IPS DF 6.9 (cell line): ENCODE data around the gene MMP24.

ENCODE experiments used
- DNase-seq: peaks from one replicate; pipeline ENCODE4 v3.0.0-alpha.2; 2013; ENCODE audit warnings: low read depth, low spot score
- H3K27ac ChIP-seq: one replicate; pipeline ENCODE4 v1.5.1; 2013; ENCODE audit warnings: low read length, control low read depth
- H3K27me3 ChIP-seq: 2 replicates; pipeline ENCODE4 v1.6.1; 2013; ENCODE audit warnings: mild to moderate bottlenecking, low read length; ENCODE audit not compliant: control insufficient read depth, insufficient read depth
- H3K36me3 ChIP-seq: 2 replicates; pipeline ENCODE4 v1.6.1; 2013; ENCODE audit warnings: low read length; ENCODE audit not compliant: control insufficient read depth, insufficient read depth
- H3K4me1 ChIP-seq: 2 replicates; pipeline ENCODE4 v1.6.1; 2013; ENCODE audit warnings: low read length; ENCODE audit not compliant: control insufficient read depth, insufficient read depth
- H3K4me3 ChIP-seq: 2 replicates; pipeline ENCODE4 v1.5.1; 2013; ENCODE audit warnings: mild to moderate bottlenecking, low read length
- H3K9me3 ChIP-seq: 2 replicates; pipeline ENCODE4 v1.6.1; 2013; ENCODE audit warnings: low read length, inconsistent platforms; ENCODE audit not compliant: control insufficient read depth, insufficient read depth
- whole genome bisulfite sequencing: extraction: QIAGEN DNeasy Blood & Tissue Kit; methylation state at CpG from one replicate; pipeline ENCODE4 v1.1.7; 2013; ENCODE audit warnings: mixed read lengths, missing lambda C conversion rate; ENCODE audit not compliant: insufficient read length, insufficient coverage; 5-methylcytosine and 5-hydroxymethylcytosine counted together

Gene MMP24

DNA sequence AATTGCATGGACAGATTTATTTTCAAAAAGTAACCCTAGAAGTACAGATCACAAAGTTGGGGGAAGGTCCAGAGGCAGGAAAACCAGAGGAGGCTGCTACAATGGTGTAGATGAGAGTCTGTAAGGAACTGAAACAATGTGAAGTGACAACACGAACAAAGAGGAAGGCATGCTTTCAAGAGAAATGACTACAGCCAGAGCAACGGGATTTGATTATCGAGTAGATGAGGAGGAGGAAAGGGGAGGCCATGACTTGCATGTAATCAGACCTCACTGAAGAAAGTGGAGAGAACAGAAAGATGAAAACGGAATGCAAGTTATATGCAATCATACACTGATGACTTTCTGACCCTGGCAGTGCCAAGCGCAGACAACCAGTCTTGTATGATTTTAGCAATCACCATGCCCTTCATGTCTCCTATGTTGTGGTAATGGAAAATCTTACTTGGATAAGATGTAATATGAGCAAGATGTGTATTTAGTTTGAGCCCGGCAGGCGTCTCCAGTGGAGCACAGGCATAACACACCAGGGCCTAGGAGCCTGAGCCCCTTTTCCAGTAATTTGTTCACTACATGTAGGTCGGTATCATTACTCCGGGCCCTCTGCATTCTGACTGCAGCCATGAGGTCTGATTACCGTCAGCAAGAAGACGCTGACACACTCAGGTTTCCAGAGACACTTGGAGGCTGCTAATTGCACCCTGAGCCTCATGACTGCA is 99.7 kb downstream of the MMP24 start:
- WGBS: no CpG with 5 or more reads among the region's 11 CpGs
- Histone ChIP-seq H3K4me3 (no peak overlapping the region), H3K4me1 (no peaks in the 10 kb centered on the region; the same call in 1 of the 2 replicates), H3K27me3 (no peaks in the 10 kb centered on the region), H3K9me3 (no peaks in the 10 kb centered on the region), H3K36me3 (no peaks in the 10 kb centered on the region), H3K27ac (no peak overlapping the region)
- no peak for DNase-seq
